K562 (cell line): ENCODE data around the gene HADHB. TPM values are rescaled to one million over a fixed set of nuclear protein-coding genes. Genes with fewer than 3 reads are reported as not detected.

Experiments
- ADNP ChIP-seq: fragments of 200-800 bp; sonication (Bioruptor generic); IDR thresholded peaks from 2 replicates; pipeline ENCODE4 v1.6.1; 2016; ENCODE audit warnings: missing genetic modification characterization, missing compliant biosample characterization
- CLOCK ChIP-seq: fragments of 250-450 bp; sonication (Bioruptor Pico); IDR thresholded peaks from 2 replicates; pipeline ENCODE4 v1.4.0; 2020; ENCODE audit warnings: mild to moderate bottlenecking, moderate library complexity, borderline replicate concordance
- ELF4 ChIP-seq: fragments of 450-650 bp; formaldehyde crosslinking; IDR thresholded peaks from 2 replicates; pipeline ENCODE4 v1.4.0; 2022; ENCODE audit warnings: missing genetic modification characterization
- FOXA3 ChIP-seq, 2 experiments: fragments of 450-650 bp in 1 of 2; sonication (generic) in 1 of 2; formaldehyde crosslinking; IDR thresholded peaks in 1 of 2; conservative IDR thresholded peaks in 1 of 2; 2 replicates each; pipeline versions ENCODE4 v1.4.0 to v1.8.0; 2020 to 2022; ENCODE audit warnings: mild to moderate bottlenecking in 2 of 2, missing genetic modification reagents in 1 of 2
- FOXJ2 ChIP-seq: fragments of 200-800 bp; sonication (Bioruptor generic); IDR thresholded peaks from 2 replicates; pipeline ENCODE4 v1.6.1; 2016; ENCODE audit warnings: missing genetic modification characterization, missing compliant biosample characterization
- HES1 ChIP-seq: fragments of 450-650 bp; IDR thresholded peaks from 2 replicates; pipeline ENCODE4 v1.6.1; 2016; ENCODE audit warnings: low read depth, mild to moderate bottlenecking, moderate library complexity
- HMGN3 ChIP-seq: IDR thresholded peaks from 2 replicates; pipeline ENCODE4 v1.6.1; 2011; ENCODE audit warnings: borderline replicate concordance, low read depth, mild to moderate bottlenecking, mixed read lengths, low read length; ENCODE audit not compliant: insufficient read length; ENCODE audit errors: extremely low read depth
- KLF6 ChIP-seq: fragments of 250-450 bp; sonication (Bioruptor Pico); IDR thresholded peaks from 2 replicates; pipeline ENCODE4 v1.4.0; 2020; ENCODE audit warnings: mild to moderate bottlenecking, moderate library complexity, borderline replicate concordance
- NFIC ChIP-seq: fragments of 450-650 bp; IDR thresholded peaks from 2 replicates; pipeline ENCODE4 v1.6.1; 2017; ENCODE audit warnings: mild to moderate bottlenecking, inconsistent platforms
- RAD21 ChIP-seq, 2 experiments: fragments of 250-450 bp in 1 of 2; fragments of 450-650 bp in 1 of 2; sonication (Bioruptor Pico) in 1 of 2; formaldehyde crosslinking in 1 of 2; IDR thresholded peaks in 1 of 2; conservative IDR thresholded peaks in 1 of 2; 2 replicates each; pipeline versions ENCODE4 v1.4.0 to v1.8.0; 2020 to 2022; ENCODE audit warnings: mild to moderate bottlenecking in 2 of 2, moderate library complexity in 1 of 2
- TBP ChIP-seq: optimal IDR thresholded peaks from 2 replicates; pipeline ENCODE3; 2011; ENCODE audit warnings: low read depth, low read length, improper control_type of control experiment
- VEZF1 ChIP-seq: fragments of 200-800 bp; sonication (Bioruptor generic); IDR thresholded peaks from 2 replicates; pipeline ENCODE4 v1.6.1; 2017; ENCODE audit warnings: missing genetic modification characterization, missing compliant biosample characterization
- XRCC4 ChIP-seq: IDR thresholded peaks from one replicate; pipeline ENCODE4 v1.6.1; 2011; ENCODE audit not compliant: insufficient read depth, insufficient read length; ENCODE audit errors: extremely low read depth
- ZNF12 ChIP-seq: sonication (generic); formaldehyde crosslinking; IDR thresholded peaks from 2 replicates; pipeline ENCODE4 v1.4.0; 2020; ENCODE audit warnings: mild to moderate bottlenecking, missing genetic modification reagents
- ZNF507 ChIP-seq: conservative IDR thresholded peaks from 2 replicates; pipeline ENCODE4 v1.6.1; 2017; ENCODE audit warnings: missing genetic modification characterization, missing compliant biosample characterization
- polyA plus RNA-seq, 8 experiments: library from polyadenylated mRNA; depleted of rRNA in 4 of 8; stranded (reverse) in 5 of 8; unstranded in 3 of 8; fragments of >200 nt; fragmentation: Nextera tagmentation in 2 of 8; fragmentation: Illumina TruSeq in 1 of 8; extraction: Ambion mirVana in 2 of 8; extraction: Trizol in 1 of 8; gene quantifications; 2 replicates each; pipeline versions ENCODE4 v1.2.1 to v1.2.3, GENCODE V29; 2011 to 2014; ENCODE audit warnings: inconsistent platforms in 1 of 8, missing spikeins in 1 of 8
- total RNA-seq, 7 experiments: library from RNA; depleted of rRNA in 6 of 7; stranded (reverse); fragments of >200 nt in 6 of 7; fragmentation: Illumina TruSeq in 2 of 7; extraction: Trizol in 2 of 7; gene quantifications; 2 replicates each; pipeline versions ENCODE4 v1.2.1 to v1.2.3, GENCODE V29; 2011 to 2021; ENCODE audit warnings: low replicate concordance in 1 of 7
- TF ChIP-seq, protein P1 (sequence below), 2 experiments: IDR thresholded peaks in 1 of 2; conservative IDR thresholded peaks in 1 of 2; 2 replicates each; pipeline ENCODE4 v1.6.1; 2016; ENCODE audit warnings: low read depth in 2 of 2, mild to moderate bottlenecking in 1 of 2, missing compliant biosample characterization in 1 of 2, missing genetic modification characterization in 1 of 2, moderate library complexity in 1 of 2

HADHB gene
- total and polyA plus RNA-seq, 9 of the 15 experiments (the other 6 are each of a cell fraction or from before 2014, with no cell fraction given), result 67.3 to 199 (median 100) TPM

DNA sequence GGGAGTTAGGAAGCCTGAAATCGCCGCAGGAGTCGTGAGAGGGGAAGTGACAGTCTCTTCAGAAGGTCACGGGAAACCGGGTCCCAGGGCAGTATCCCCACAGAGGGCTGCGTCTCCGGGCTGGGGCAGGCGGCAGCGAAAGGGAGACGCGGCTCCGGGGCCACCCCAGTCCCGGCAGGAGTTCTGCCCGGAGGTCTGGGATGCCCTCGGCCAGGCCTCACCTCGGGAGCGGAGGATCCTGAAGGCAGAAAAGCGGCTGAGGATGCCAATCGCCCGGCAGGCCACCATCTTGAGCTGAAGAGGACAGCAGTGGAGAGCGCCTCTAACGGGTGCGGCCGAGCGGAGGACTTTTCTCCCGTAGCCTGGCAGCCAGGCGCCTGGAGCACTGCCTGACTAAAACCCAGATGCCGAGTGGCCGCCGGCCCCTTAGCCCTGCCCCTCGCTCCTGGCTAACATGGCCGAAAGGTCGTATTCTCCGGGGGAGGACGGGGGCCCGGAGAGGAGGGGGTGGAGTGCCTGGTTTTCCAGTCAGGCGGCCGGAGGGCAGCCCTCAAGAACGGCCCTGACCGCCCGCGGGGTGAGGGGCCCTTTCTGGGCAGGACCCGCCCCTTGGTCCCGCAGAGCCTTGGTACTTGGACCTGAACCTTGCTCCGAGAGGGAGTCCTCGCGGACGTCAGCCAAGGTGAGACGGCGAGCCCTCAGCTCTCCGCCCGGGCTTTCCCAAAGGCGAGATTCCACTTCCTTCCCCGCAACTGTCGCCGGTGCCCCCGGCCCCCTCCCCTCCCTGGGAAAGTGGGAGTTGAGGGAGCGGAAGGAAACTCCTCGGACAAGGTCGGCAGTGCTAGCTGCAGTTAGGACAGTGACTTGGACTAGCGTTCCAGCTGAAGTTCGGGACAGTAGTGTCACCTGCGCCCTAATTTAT, at the start of gene HADHB, which contains the start of gene HADHA (continued):
- TF ChIP-seq RAD21 (CRISPR knock-in tag; conservative IDR thresholded peaks at IDR 0.05 in 1 of 2, IDR thresholded peaks at IDR 0.05 in 1 of 2) (0 out of 4 replicates have a peak, but pooled peaks of 1 of the 2 experiments have one; percentile 4), HES1 (no peak), HMGN3 (peak; percentile 62), FOXA3 (CRISPR knock-in tag; conservative IDR thresholded peaks at IDR 0.05 in 1 of 2, IDR thresholded peaks at IDR 0.05 in 1 of 2) (0 out of 4 replicates have a peak, but pooled peaks of 1 of the 2 experiments have one; percentile 57), TBP (peak; percentile 84), ZNF507 (tag) (no peak), CLOCK (no peak), XRCC4 (no peak), NFIC (peak; percentile 31; the same call in 1 of the 2 replicates), FOXJ2 (tag) (no peak), VEZF1 (CRISPR knock-in tag) (peak; percentile 83), ELF4 (CRISPR knock-in tag) (no peak), KLF6 (CRISPR knock-in tag) (no peak), ADNP (no peak), ZNF12 (CRISPR knock-in tag) (no peak)
- TF ChIP-seq, protein P1, sequence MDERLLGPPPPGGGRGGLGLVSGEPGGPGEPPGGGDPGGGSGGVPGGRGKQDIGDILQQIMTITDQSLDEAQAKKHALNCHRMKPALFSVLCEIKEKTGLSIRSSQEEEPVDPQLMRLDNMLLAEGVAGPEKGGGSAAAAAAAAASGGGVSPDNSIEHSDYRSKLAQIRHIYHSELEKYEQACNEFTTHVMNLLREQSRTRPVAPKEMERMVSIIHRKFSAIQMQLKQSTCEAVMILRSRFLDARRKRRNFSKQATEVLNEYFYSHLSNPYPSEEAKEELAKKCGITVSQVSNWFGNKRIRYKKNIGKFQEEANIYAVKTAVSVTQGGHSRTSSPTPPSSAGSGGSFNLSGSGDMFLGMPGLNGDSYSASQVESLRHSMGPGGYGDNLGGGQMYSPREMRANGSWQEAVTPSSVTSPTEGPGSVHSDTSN (CRISPR knock-in tag; IDR thresholded peaks at IDR 0.05; ENCODE audit: low read depth), result no peak
- TF ChIP-seq, protein P1 (tag; conservative IDR thresholded peaks at IDR 0.05; ENCODE audit: low read depth), result 0 out of 2 replicates have a peak, but pooled peaks have one; percentile 25
